ENCODE data around the gene PTPRD.
"Not testable (repeated sequence)": the region's sequence is repeated elsewhere in the genome, so short reads cannot be mapped to it uniquely, and the experiment has no call there.

Gene PTPRD

GRCh38 chr9:8958358-8958757 lies 1654.4 kb downstream of the PTPRD start:
- no peak overlapping the region for H2AFZ ChIP-seq (ENCODE audit: low read depth, low read length)
- H3K4me3 ChIP-seq (ENCODE audit: low read length), result no peak overlapping the region
- no peaks in the 10 kb centered on the region for H3K27me3 ChIP-seq (ENCODE audit: insufficient read depth, low read length)
- no peaks in the 10 kb centered on the region for H3K36me3 ChIP-seq (ENCODE audit: insufficient read depth, low read length)
- H3K4me1 ChIP-seq (ENCODE audit: insufficient read depth, low read length), result peaks cover 4% of the 10 kb centered on the region
- no peaks in the 10 kb centered on the region for H3K9me3 ChIP-seq (ENCODE audit: low read length)

- Histone ChIP-seq H3K27me3 (ENCODE audit: insufficient read depth, low read length) (no peaks in the 10 kb centered on the region), H3K4me3 (ENCODE audit: low read length) (no peak overlapping the region), H2AFZ (ENCODE audit: low read depth, low read length) (no peak overlapping the region), H3K4me1 (ENCODE audit: insufficient read depth, low read length) (peaks cover 4% of the 10 kb centered on the region), H3K9me3 (ENCODE audit: low read length) (no peaks in the 10 kb centered on the region), H3K36me3 (ENCODE audit: insufficient read depth, low read length) (no peaks in the 10 kb centered on the region)
Observed at GRCh38 chr9:8955315-8955714, 1657.5 kb downstream of the PTPRD start.

DNA sequence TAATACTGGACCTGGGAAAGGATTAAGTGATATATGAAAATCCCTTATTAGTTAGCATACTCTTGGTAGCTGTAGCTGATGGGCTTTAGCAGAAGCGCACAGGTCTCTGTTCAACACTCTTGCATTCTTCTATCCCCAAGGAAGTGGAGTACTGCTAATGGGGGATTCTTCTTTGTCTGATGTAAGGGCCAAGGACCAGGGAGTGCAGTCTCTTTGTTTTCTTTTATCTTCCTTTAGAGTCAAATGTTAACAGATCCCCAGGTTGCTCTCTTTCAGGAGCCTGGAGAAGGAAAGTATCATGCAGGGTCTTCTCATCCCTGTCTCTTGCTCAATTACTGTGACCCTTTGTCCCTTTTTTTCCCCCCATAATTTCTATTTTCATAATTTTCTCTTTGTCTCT lies 1666.3 kb downstream of the PTPRD start:
- Histone ChIP-seq H3K27me3 (ENCODE audit: insufficient read depth, low read length) (no peaks in the 10 kb centered on the region), H3K4me3 (ENCODE audit: low read length) (no peak overlapping the region)

DNA sequence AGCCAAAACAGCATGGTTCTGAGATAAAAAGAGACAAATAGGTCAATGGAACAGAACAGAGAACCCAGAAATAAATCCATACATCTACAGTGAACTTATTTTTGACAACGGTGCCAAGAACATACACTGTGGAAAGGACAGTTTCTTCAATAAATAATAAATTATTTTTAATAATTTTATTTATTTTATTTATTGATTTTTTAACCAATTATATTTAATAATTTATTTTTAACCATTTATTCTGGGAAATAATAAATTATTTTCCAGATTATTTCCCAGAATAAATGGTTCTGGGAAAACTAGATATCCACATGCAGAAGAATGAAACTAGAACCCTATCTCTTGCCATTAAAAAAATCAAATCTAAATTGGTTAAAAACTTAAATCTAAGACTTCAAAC lies 1669.4 kb downstream of the PTPRD start:
- Histone ChIP-seq H3K4me1 (ENCODE audit: insufficient read depth, low read length) (peaks cover 4% of the 10 kb centered on the region), H3K27me3 (ENCODE audit: insufficient read depth, low read length) (no peaks in the 10 kb centered on the region), H3K36me3 (ENCODE audit: insufficient read depth, low read length) (no peaks in the 10 kb centered on the region), H3K9me3 (ENCODE audit: low read length) (no peaks in the 10 kb centered on the region), H3K4me3 (ENCODE audit: low read length) (no peak overlapping the region), H2AFZ (ENCODE audit: low read depth, low read length) (no peak overlapping the region)

More for the DNA sequence above, 1666.3 kb downstream of the PTPRD start:
- H3K9me3 ChIP-seq (ENCODE audit: low read length), result no peaks in the 10 kb centered on the region
- H3K4me1 ChIP-seq (ENCODE audit: insufficient read depth, low read length), result no peaks in the 10 kb centered on the region
- H3K36me3 ChIP-seq (ENCODE audit: insufficient read depth, low read length), result no peaks in the 10 kb centered on the region
- no peak overlapping the region for H2AFZ ChIP-seq (ENCODE audit: low read depth, low read length)

GRCh38 chr9:8940650-8941049 lies 1672.2 kb downstream of the PTPRD start:
- Histone ChIP-seq H3K4me1 (ENCODE audit: insufficient read depth, low read length) (peaks cover 13% of the 10 kb centered on the region), H2AFZ (ENCODE audit: low read depth, low read length) (no peak overlapping the region), H3K4me3 (ENCODE audit: low read length) (no peak overlapping the region), H3K36me3 (ENCODE audit: insufficient read depth, low read length) (no peaks in the 10 kb centered on the region), H3K27me3 (ENCODE audit: insufficient read depth, low read length) (no peaks in the 10 kb centered on the region), H3K9me3 (ENCODE audit: low read length) (no peaks in the 10 kb centered on the region)

DNA sequence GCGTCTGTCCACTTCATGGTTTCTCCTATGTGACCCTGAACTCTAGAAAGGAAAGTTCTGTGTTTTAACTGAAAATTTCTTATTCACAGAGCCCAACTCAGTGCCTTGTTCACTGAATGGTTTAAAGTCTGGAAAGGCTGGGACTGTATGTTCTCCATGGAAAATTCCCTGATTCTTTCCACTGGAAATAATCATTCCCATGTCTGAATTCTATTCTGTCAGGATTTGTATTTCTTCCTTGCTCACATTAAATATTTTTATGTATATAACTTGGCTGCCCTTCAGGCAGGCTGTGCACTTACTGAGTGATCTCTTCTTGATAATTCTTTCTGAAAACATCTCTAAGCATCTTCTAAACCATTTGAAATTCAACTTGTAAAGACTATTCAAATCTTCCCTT lies 1686.3 kb downstream of the PTPRD start:
- no peaks in the 10 kb centered on the region for H3K4me1 ChIP-seq (ENCODE audit: insufficient read depth, low read length)
- H3K27me3 ChIP-seq (ENCODE audit: insufficient read depth, low read length), result no peaks in the 10 kb centered on the region
- no peak overlapping the region for H2AFZ ChIP-seq (ENCODE audit: low read depth, low read length)
- H3K9me3 ChIP-seq (ENCODE audit: low read length), result no peaks in the 10 kb centered on the region
- no peak overlapping the region for H3K4me3 ChIP-seq (ENCODE audit: low read length)
- no peaks in the 10 kb centered on the region for H3K36me3 ChIP-seq (ENCODE audit: insufficient read depth, low read length)

DNA sequence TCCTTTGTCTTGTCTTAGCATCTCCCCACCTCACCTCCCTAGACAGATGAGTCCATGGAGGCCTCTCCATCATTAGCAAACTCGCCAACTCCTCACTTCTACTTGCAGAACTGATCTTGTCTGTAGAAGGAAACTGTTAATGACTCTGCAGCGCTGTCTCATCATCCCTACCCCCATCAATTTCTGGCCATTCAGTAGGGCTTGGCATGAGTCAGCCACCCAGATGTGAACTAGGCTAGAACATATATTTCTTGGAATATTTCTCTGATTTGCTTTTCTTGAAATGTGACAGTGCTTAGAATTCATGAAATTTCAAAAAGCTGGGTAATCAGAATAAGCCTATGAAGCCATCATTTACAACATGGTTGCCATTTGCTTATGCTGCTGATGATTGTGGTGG lies 1688.2 kb downstream of the PTPRD start:
- Histone ChIP-seq H2AFZ (ENCODE audit: low read depth, low read length) (no peak overlapping the region), H3K27me3 (ENCODE audit: insufficient read depth, low read length) (no peaks in the 10 kb centered on the region), H3K4me1 (ENCODE audit: insufficient read depth, low read length) (no peaks in the 10 kb centered on the region), H3K9me3 (ENCODE audit: low read length) (no peaks in the 10 kb centered on the region), H3K4me3 (ENCODE audit: low read length) (no peak overlapping the region), H3K36me3 (ENCODE audit: insufficient read depth, low read length) (no peaks in the 10 kb centered on the region)

- H2AFZ ChIP-seq (ENCODE audit: low read depth, low read length); H3K27me3 ChIP-seq (ENCODE audit: insufficient read depth, low read length); H3K4me1 ChIP-seq (ENCODE audit: insufficient read depth, low read length); H3K36me3 ChIP-seq (ENCODE audit: insufficient read depth, low read length); H3K9me3 ChIP-seq (ENCODE audit: low read length); H3K4me3 ChIP-seq (ENCODE audit: low read length): not testable (repeated sequence)
Observed at GRCh38 chr9:8920478-8921183, 1692.2 kb downstream of the PTPRD start.

GRCh38 chr9:8917956-8918739 lies 1694.7 kb downstream of the PTPRD start:
- Histone ChIP-seq H2AFZ (ENCODE audit: low read depth, low read length) (no peak overlapping the region), H3K4me1 (ENCODE audit: insufficient read depth, low read length) (no peaks in the 10 kb centered on the region), H3K36me3 (ENCODE audit: insufficient read depth, low read length) (no peaks in the 10 kb centered on the region), H3K9me3 (ENCODE audit: low read length) (no peaks in the 10 kb centered on the region), H3K4me3 (ENCODE audit: low read length) (no peak overlapping the region), H3K27me3 (ENCODE audit: insufficient read depth, low read length) (no peaks in the 10 kb centered on the region)

DNA sequence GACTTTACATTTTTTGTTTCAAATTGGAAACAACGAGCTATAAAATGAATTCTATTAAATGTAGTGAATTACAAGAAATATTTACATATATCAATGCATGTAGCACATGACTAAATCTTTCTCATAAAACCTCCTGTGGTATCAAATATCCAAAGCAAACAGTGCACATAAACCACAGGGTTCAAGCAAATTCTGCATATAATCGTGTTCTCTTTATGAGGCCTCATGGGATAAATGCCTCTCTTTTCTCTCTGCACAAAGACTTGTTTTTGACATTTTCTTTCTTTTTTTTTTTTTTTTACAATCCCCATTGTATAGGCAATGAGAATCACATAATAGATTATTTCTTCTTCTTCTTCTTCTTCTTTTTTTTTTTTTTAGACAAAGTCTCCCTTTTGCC lies 1696.0 kb downstream of the PTPRD start:
- Histone ChIP-seq H3K4me1 (ENCODE audit: insufficient read depth, low read length) (no peaks in the 10 kb centered on the region), H3K4me3 (ENCODE audit: low read length) (no peak overlapping the region)

GRCh38 chr9:8907868-8908267 lies 1704.9 kb downstream of the PTPRD start:
- no peaks in the 10 kb centered on the region for H3K4me1 ChIP-seq (ENCODE audit: insufficient read depth, low read length)
- no peaks in the 10 kb centered on the region for H3K36me3 ChIP-seq (ENCODE audit: insufficient read depth, low read length)
- H3K9me3 ChIP-seq (ENCODE audit: low read length), result no peaks in the 10 kb centered on the region
- H3K4me3 ChIP-seq (ENCODE audit: low read length), result no peak overlapping the region
- no peaks in the 10 kb centered on the region for H3K27me3 ChIP-seq (ENCODE audit: insufficient read depth, low read length)
- no peak overlapping the region for H2AFZ ChIP-seq (ENCODE audit: low read depth, low read length)

More for the DNA sequence above, 1696.0 kb downstream of the PTPRD start:
- Histone ChIP-seq H3K36me3 (ENCODE audit: insufficient read depth, low read length) (no peaks in the 10 kb centered on the region), H2AFZ (ENCODE audit: low read depth, low read length) (no peak overlapping the region), H3K27me3 (ENCODE audit: insufficient read depth, low read length) (no peaks in the 10 kb centered on the region), H3K9me3 (ENCODE audit: low read length) (no peaks in the 10 kb centered on the region)

- Histone ChIP-seq H3K27me3 (ENCODE audit: insufficient read depth, low read length) (no peaks in the 10 kb centered on the region), H2AFZ (ENCODE audit: low read depth, low read length) (no peak overlapping the region), H3K4me3 (ENCODE audit: low read length) (no peak overlapping the region), H3K36me3 (ENCODE audit: insufficient read depth, low read length) (no peaks in the 10 kb centered on the region), H3K4me1 (ENCODE audit: insufficient read depth, low read length) (no peaks in the 10 kb centered on the region), H3K9me3 (ENCODE audit: low read length) (no peaks in the 10 kb centered on the region)
Observed at GRCh38 chr9:8905731-8906130, 1707.1 kb downstream of the PTPRD start.

DNA sequence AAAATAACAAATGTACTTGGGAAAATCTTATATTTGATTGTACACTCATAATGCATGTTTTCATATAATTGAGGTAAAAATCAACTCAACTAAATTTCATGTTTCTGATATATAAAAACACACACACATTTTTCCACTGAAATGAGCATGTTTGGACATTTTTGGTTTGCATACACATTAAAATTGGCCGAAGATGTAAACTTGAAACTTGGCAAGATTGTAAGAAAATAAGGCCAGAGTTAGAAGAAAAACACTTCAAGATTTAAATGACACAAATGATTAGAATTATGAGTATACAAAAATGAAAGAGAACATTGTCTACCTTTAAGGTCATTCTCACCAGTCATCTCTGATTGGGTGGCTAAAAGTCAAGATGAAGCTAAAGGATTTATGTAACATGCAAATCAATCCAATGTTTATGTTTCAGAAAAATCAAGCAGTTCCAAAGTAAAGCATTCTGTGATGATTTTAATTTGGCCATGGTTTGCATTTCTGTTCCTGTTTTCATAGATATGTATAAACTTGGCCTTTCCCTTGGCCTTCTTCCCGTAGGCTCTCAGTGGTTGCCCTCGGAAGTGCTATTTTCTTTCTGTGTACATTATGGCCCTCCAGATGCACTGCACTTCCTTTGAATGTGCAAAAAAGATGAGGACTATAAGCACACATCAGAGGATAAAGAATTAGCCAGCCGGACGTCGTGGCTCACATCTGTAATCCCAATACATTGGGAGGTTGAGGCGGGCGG lies 1707.9 kb downstream of the PTPRD start:
- Histone ChIP-seq H3K9me3 (ENCODE audit: low read length) (no peaks in the 10 kb centered on the region), H3K4me1 (ENCODE audit: insufficient read depth, low read length) (no peaks in the 10 kb centered on the region), H3K36me3 (ENCODE audit: insufficient read depth, low read length) (no peaks in the 10 kb centered on the region), H3K4me3 (ENCODE audit: low read length) (no peak overlapping the region), H3K27me3 (ENCODE audit: insufficient read depth, low read length) (no peaks in the 10 kb centered on the region), H2AFZ (ENCODE audit: low read depth, low read length) (no peak overlapping the region)
